NCI-H187 (cell line): ENCODE results near the gene SPEM1.
"Not testable (repeated sequence)": the region's sequence is repeated elsewhere in the genome, so short reads cannot be mapped to it uniquely, and the experiment has no call there.

Experiments
- DNase-seq, 2 experiments: peaks; one replicate each; lab custom pipeline; 2025; lab: John Stamatoyannopoulos, UW

The SPEM1 gene

DNA sequence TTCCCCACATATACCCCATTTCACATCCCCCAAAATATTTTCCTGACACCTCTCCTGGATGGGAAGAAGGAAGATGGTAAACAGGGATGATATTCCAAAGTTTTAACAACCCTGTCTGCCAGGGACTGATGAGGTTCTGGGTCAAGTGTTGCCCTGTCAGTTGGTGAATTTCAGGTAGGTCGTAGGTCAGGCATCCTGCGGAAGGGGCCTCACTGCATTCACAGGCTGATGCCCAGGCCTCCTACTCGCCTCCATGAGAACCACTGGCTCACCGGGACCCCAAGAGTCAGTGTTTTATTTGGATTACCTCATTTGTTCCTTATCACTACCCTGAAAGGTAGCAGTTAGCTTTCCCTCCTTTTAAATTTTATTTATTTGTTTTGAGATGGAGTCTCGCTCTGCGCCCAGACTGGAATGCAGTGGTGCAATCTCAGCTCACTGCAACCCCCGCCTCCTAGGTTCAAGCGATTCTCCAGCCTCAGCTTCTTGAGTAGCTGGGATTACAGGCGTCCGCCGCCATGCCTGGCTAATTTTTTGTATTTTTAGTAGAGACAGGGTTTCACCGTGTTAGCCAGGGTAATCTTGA lies 48.8 kb downstream of the SPEM1 start:
- no peak for DNase-seq

DNA sequence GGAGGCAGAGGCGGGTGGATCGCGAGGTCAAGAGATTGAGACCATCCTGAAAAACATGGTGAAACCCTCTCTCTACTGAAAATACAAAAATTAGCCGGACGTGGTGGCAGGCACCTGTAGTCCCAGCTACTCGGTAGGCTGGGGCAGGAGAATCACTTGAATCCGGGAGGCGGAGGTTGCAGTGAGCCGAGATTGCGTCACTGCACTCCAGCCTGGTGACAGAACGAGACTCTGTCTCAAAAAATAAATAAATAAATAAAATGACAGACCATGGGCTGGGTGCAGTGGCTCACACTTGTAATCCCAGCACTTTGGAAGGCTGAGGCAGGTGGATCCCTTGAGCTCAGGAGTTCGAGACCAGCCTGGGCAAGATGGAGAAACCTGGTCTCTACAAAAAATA lies 49.7 kb downstream of the SPEM1 start:
- DNase-seq, result not testable (repeated sequence)

DNA sequence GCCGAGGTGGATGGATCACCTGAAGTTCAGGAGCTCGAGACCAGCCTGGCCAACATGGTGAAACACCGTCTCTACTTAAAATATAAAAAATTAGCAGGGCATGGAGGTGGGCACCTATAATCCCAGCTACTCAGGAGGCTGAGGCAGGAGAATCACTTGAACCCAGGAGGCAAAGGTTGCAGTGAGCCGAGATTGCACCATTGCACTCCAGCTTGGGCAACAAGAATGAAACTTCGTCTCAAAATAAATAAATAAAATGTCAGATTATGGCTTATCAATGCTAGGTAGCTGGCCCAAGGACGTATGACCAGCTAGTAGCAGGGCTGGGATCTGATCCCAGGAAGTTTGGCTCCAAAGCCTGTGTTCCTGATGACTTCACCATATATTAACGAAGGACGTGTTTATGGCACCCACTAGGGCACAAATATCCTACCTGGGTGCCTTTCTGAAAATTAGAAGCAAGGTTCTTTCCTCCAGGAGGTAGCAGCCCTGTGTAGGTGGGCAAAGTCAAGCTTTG lies 50.4 kb downstream of the SPEM1 start:
- DNase-seq, result not testable (repeated sequence)
